OCI-LY7 (cell line): ENCODE results near the gene FRZB. TPM values are rescaled to one million over a fixed set of nuclear protein-coding genes. Genes with fewer than 3 reads are reported as not detected.

Experiments
- BruUV-seq: library from RNA; stranded (reverse); fragments of 400-500 nt; replicated peaks from 2 replicates; lab custom pipeline; 2021; lab: Mats Ljungman, UMichigan
- CTCF ChIA-PET: fragments of 300-600 bp; sonication (Branson Sonifier 250); formaldehyde crosslinking; loops from one replicate; lab custom pipeline; 2022; ENCODE audit warnings: antibody characterized with exemption; ENCODE audit not compliant: unreplicated experiment; lab: Charles Lee
- POLR2A ChIA-PET: fragments of 300-600 bp; sonication (Branson Sonifier 250); formaldehyde crosslinking; loops from one replicate; lab custom pipeline; 2022; ENCODE audit warnings: antibody characterized with exemption; lab: Charles Lee
- DNase-seq: peaks from one replicate; pipeline ENCODE4 v3.0.0-alpha.2; 2015; ENCODE audit warnings: low spot score
- H2AFZ ChIP-seq: fragments of 200-600 bp; sonication (generic), shearing (Covaris generic); 2 replicates; pipeline ENCODE4 v1.6.1; 2014; ENCODE audit warnings: mild to moderate bottlenecking, antibody characterized with exemption, low read length, moderate library complexity
- H3K27ac ChIP-seq: fragments of 200-600 bp; sonication (generic); 2 replicates; pipeline ENCODE4 v1.5.1; 2014; ENCODE audit warnings: mixed run types, low read depth, mild to moderate bottlenecking, moderate library complexity, low read length, inconsistent platforms; ENCODE audit not compliant: poor library complexity, severe bottlenecking
- H3K36me3 ChIP-seq: fragments of 200-600 bp; sonication (generic); 2 replicates; pipeline ENCODE4 v1.6.1; 2014; ENCODE audit warnings: mild to moderate bottlenecking, antibody characterized with exemption, low read length, moderate library complexity, mixed read lengths; ENCODE audit not compliant: insufficient read depth
- H3K4me1 ChIP-seq: fragments of 200-600 bp; sonication (generic); 2 replicates; pipeline ENCODE4 v1.5.1; 2014; ENCODE audit warnings: mild to moderate bottlenecking, low read length; ENCODE audit not compliant: insufficient read depth, poor library complexity, severe bottlenecking
- H3K4me2 ChIP-seq: fragments of 200-600 bp; sonication (generic); 2 replicates; pipeline ENCODE4 v1.6.1; 2014; ENCODE audit warnings: mild to moderate bottlenecking, low read length
- H3K4me3 ChIP-seq: fragments of 200-600 bp; sonication (generic); 2 replicates; pipeline ENCODE4 v1.5.1; 2014; ENCODE audit warnings: mild to moderate bottlenecking, low read depth, low read length; ENCODE audit not compliant: poor library complexity, severe bottlenecking
- H3K79me2 ChIP-seq: fragments of 200-600 bp; sonication (generic); 2 replicates; pipeline ENCODE4 v1.6.1; 2016; ENCODE audit warnings: low read depth, mild to moderate bottlenecking, low read length, moderate library complexity, mixed read lengths; ENCODE audit not compliant: insufficient read depth
- H3K9me2 ChIP-seq: fragments of 200-600 bp; sonication (generic); 2 replicates; pipeline ENCODE4 v1.6.1; 2016; ENCODE audit warnings: mild to moderate bottlenecking, low read length, mixed read lengths; ENCODE audit not compliant: insufficient read depth
- H3K9me3 ChIP-seq: fragments of 200-600 bp; sonication (generic); 2 replicates; pipeline ENCODE4 v1.6.1; 2014; ENCODE audit warnings: mild to moderate bottlenecking, mixed run types, low read length, mixed read lengths
- H4K20me1 ChIP-seq: fragments of 200-600 bp; sonication (generic); 2 replicates; pipeline ENCODE4 v1.6.1; 2014; ENCODE audit warnings: mild to moderate bottlenecking, antibody characterized with exemption, low read length, moderate library complexity, mixed read lengths; ENCODE audit not compliant: insufficient read depth
- CTCF ChIP-seq: fragments of 200-600 bp; sonication (generic); conservative IDR thresholded peaks from 2 replicates; pipeline ENCODE4 v1.5.1; 2014; ENCODE audit warnings: mild to moderate bottlenecking, antibody characterized with exemption, low read length, moderate library complexity, mixed read lengths
- EZH2phosphoT487 ChIP-seq: fragments of 200-600 bp; sonication (generic); IDR thresholded peaks from 2 replicates; pipeline ENCODE4 v1.6.1; 2018; ENCODE audit warnings: low read depth, borderline replicate concordance, mild to moderate bottlenecking, mixed run types, antibody characterized with exemption, low read length, moderate library complexity, mixed read lengths
- intact Hi-C: fragments of 100-400 bp; cut with micrococcal nuclease; formaldehyde crosslinking; loops from one replicate; pipeline ENCODE4 v1.10.0; 2022; ENCODE audit not compliant: unreplicated experiment
- total RNA-seq, 2 experiments: library from RNA; depleted of rRNA in 1 of 2; stranded (reverse); fragments of >200 nt in 1 of 2; shearing (Covaris generic) in 1 of 2; gene quantifications; 2 replicates each; pipeline ENCODE4 v1.2.3, GENCODE V29; 2014 to 2022

Gene FRZB
- total RNA-seq, 2 experiments from 2014 or later = not detected

- BruUV-seq = no TSS peak
- H3K9me2 ChIP-seq = no peaks in the 10 kb centered on the region
- no peak for DNase-seq
- peaks cover 9% of the 10 kb centered on the region for H3K4me1 ChIP-seq
- intact Hi-C loops = no loop called here
- H3K4me2 ChIP-seq = no peak overlapping the region
- POLR2A ChIA-PET = interaction anchor here (0.6 to 1.5 kb wide), 5 partner anchors 12 to 559 kb away, joined by 3 to 4 read pairs (median 3); no protein-coding TSS in a partner anchor
- no peak for TF ChIP-seq EZH2phosphoT487
- TF ChIP-seq CTCF = no peak
- no peaks in the 10 kb centered on the region for H3K79me2 ChIP-seq
- no peaks in the 10 kb centered on the region for H4K20me1 ChIP-seq
- CTCF ChIA-PET = no interaction called here
- no peaks in the 10 kb centered on the region for H3K9me3 ChIP-seq
- no peak overlapping the region for H3K27ac ChIP-seq
- no peaks in the 10 kb centered on the region for H3K36me3 ChIP-seq
- H2AFZ ChIP-seq = 0 out of 2 replicates have a peak overlapping the region, but pooled peaks have one; percentile 28
- H3K4me3 ChIP-seq = no peak overlapping the region
Observed at GRCh38 chr2:182907081-182907830, 40.8 kb upstream of the FRZB start.

GRCh38 chr2:182906454-182906853 lies 40.0 kb upstream of the FRZB start:
- H2AFZ ChIP-seq = peak overlapping the region; percentile 71
- no peak overlapping the region for H3K4me3 ChIP-seq
- H4K20me1 ChIP-seq = no peaks in the 10 kb centered on the region
- no TSS peak for BruUV-seq
- CTCF ChIA-PET = no interaction called here
- POLR2A ChIA-PET = interaction anchor here (0.7 to 1.5 kb wide), 8 partner anchors 9 to 805 kb away, joined by 3 to 4 read pairs (median 3); no protein-coding TSS in a partner anchor
- H3K4me1 ChIP-seq = peaks cover 9% of the 10 kb centered on the region
- no peaks in the 10 kb centered on the region for H3K9me2 ChIP-seq
- 0 out of 2 replicates have a peak overlapping the region, but pooled peaks have one; percentile 15 for H3K4me2 ChIP-seq
- intact Hi-C loops = no loop called here
- no peak overlapping the region for H3K27ac ChIP-seq
- H3K79me2 ChIP-seq = no peaks in the 10 kb centered on the region
- no peaks in the 10 kb centered on the region for H3K9me3 ChIP-seq
- no peaks in the 10 kb centered on the region for H3K36me3 ChIP-seq
- peak; percentile 23 for DNase-seq
- TF ChIP-seq CTCF (no peak), EZH2phosphoT487 (no peak)

GRCh38 chr2:182904844-182905243 lies 38.4 kb upstream of the FRZB start:
- no TSS peak for BruUV-seq
- Histone ChIP-seq H3K36me3 (no peaks in the 10 kb centered on the region), H3K4me2 (no peak overlapping the region), H3K4me3 (no peak overlapping the region), H3K4me1 (peaks cover 9% of the 10 kb centered on the region), H4K20me1 (no peaks in the 10 kb centered on the region), H3K9me2 (no peaks in the 10 kb centered on the region), H3K9me3 (no peaks in the 10 kb centered on the region), H2AFZ (no peak overlapping the region), H3K79me2 (no peaks in the 10 kb centered on the region), H3K27ac (no peak overlapping the region)
- ChIA-PET CTCF (no interaction called here), POLR2A (interaction anchor here (0.6 to 1.4 kb wide), 2 partner anchors 13 to 402 kb away, joined by 3 to 4 read pairs; no protein-coding TSS in a partner anchor)
- intact Hi-C loops = no loop called here
- no peak for TF ChIP-seq EZH2phosphoT487
- no peak for TF ChIP-seq CTCF
- no peak for DNase-seq
